Measurements from ENCODE around the gene USF2.

DNA sequence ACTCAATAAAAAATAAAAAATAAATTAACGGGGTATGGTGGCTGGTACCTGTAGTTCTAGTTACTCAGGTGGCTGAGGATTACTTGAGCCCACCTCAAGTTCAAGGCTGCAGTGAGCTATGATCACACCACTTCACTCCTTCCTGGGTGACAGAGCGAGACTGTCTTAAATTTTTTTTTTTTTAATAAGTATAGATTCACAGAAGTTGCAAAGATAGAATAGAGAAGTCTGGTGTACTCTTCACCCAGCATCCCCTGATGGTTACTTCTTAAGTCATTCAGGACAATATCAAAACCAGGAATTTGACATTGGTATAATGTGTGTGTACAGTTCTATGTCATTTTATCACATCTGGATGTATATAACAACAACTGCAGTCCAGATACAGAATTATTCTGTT, 52.5 kb downstream of the USF2 start:
- TF ChIP-seq, protein P1, sequence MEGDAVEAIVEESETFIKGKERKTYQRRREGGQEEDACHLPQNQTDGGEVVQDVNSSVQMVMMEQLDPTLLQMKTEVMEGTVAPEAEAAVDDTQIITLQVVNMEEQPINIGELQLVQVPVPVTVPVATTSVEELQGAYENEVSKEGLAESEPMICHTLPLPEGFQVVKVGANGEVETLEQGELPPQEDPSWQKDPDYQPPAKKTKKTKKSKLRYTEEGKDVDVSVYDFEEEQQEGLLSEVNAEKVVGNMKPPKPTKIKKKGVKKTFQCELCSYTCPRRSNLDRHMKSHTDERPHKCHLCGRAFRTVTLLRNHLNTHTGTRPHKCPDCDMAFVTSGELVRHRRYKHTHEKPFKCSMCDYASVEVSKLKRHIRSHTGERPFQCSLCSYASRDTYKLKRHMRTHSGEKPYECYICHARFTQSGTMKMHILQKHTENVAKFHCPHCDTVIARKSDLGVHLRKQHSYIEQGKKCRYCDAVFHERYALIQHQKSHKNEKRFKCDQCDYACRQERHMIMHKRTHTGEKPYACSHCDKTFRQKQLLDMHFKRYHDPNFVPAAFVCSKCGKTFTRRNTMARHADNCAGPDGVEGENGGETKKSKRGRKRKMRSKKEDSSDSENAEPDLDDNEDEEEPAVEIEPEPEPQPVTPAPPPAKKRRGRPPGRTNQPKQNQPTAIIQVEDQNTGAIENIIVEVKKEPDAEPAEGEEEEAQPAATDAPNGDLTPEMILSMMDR (IDR thresholded peaks at IDR 0.05; ENCODE audit: poor library complexity, severe bottlenecking): no peak
- TF ChIP-seq EZH2 (IDR thresholded peaks at IDR 0.05; ENCODE audit: borderline replicate concordance, insufficient read depth, low read length, poor library complexity, severe bottlenecking) (no peak), RAD21 (conservative IDR thresholded peaks at IDR 0.05) (no peak), EP300 (conservative IDR thresholded peaks at IDR 0.05; ENCODE audit: poor library complexity, severe bottlenecking) (no peak), POLR2AphosphoS5 (IDR thresholded peaks at IDR 0.05) (no peak), SMC3 (conservative IDR thresholded peaks at IDR 0.05; ENCODE audit: poor library complexity) (no peak), MXI1 (conservative IDR thresholded peaks at IDR 0.05; ENCODE audit: poor library complexity, severe bottlenecking) (no peak)
- TF ChIP-seq, protein P2, sequence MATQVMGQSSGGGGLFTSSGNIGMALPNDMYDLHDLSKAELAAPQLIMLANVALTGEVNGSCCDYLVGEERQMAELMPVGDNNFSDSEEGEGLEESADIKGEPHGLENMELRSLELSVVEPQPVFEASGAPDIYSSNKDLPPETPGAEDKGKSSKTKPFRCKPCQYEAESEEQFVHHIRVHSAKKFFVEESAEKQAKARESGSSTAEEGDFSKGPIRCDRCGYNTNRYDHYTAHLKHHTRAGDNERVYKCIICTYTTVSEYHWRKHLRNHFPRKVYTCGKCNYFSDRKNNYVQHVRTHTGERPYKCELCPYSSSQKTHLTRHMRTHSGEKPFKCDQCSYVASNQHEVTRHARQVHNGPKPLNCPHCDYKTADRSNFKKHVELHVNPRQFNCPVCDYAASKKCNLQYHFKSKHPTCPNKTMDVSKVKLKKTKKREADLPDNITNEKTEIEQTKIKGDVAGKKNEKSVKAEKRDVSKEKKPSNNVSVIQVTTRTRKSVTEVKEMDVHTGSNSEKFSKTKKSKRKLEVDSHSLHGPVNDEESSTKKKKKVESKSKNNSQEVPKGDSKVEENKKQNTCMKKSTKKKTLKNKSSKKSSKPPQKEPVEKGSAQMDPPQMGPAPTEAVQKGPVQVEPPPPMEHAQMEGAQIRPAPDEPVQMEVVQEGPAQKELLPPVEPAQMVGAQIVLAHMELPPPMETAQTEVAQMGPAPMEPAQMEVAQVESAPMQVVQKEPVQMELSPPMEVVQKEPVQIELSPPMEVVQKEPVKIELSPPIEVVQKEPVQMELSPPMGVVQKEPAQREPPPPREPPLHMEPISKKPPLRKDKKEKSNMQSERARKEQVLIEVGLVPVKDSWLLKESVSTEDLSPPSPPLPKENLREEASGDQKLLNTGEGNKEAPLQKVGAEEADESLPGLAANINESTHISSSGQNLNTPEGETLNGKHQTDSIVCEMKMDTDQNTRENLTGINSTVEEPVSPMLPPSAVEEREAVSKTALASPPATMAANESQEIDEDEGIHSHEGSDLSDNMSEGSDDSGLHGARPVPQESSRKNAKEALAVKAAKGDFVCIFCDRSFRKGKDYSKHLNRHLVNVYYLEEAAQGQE (IDR thresholded peaks at IDR 0.05; ENCODE audit: borderline replicate concordance): no peak

All from neural cell (in vitro differentiated cells).